T-helper 1 cell treated with Interleukin-12 subunit alpha and Interleukin-12 subunit beta and Interleukin-4 antibody, amounts not matched to agents 30 μg/mL and 1 μg/mL, for 36 hours (primary cell): ENCODE results near the gene NIFK.
"Not testable (repeated sequence)": the region's sequence is repeated elsewhere in the genome, so short reads cannot be mapped to it uniquely, and the experiment has no call there.

Source experiments
- H3K27ac Mint-ChIP-seq: one replicate; pipeline ENCODE4 v1.8.0; 2021; ENCODE audit warnings: mild to moderate bottlenecking, mixed read lengths
- H3K27me3 Mint-ChIP-seq: one replicate; pipeline ENCODE4 v1.8.0; 2021; ENCODE audit warnings: low read depth, mixed read lengths
- H3K36me3 Mint-ChIP-seq: one replicate; pipeline ENCODE4 v1.8.0; 2021; ENCODE audit warnings: low read depth, mixed read lengths
- H3K4me1 Mint-ChIP-seq: one replicate; pipeline ENCODE4 v1.8.0; 2021; ENCODE audit warnings: low read depth, mixed read lengths
- H3K4me3 Mint-ChIP-seq: one replicate; pipeline ENCODE4 v1.8.0; 2021; ENCODE audit warnings: mild to moderate bottlenecking, moderate library complexity, mixed read lengths
- H3K9me3 Mint-ChIP-seq: one replicate; pipeline ENCODE4 v1.8.0; 2021; ENCODE audit warnings: mixed read lengths

Gene NIFK

DNA sequence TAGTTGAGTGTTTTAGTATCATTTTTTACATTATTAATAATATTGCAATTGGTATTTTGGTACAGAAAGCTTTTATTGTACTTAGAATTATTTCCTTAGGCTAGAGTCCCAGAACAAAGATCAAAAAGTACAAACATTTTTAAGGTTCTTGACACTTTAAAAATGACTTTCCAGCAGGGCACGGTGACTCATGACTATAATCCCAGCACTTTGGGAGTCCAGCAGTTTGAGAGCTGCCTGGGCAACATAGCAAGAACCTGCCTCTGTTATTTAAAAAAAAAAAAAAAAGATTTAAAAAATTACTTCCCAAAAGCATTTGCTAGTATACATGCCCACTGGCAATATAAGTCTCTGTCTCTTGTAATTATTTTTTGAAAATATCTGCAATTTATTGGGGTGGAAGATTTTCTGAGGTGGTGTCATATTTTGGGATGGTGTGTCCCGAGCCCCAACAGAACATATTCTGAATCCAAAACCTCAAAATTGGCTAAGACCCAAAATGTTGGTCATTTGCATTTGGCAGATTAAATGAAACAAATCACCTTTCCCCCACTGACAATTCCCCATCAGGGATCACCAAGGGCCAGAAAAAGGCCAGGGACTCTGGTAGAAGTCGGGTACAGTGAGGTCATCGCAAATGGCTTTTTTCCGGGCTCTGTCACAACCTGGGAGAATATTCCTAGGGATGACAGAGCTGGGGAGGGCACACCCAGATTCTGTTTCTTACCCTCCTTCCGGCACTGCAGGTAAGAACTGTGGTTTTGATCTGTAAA is 42.1 kb downstream of the NIFK start:
- Mint-ChIP-seq H3K36me3 (no peaks in the 10 kb centered on the region), H3K27me3 (no peaks in the 10 kb centered on the region), H3K9me3 (no peaks in the 10 kb centered on the region), H3K4me1 (peaks cover 15% of the 10 kb centered on the region), H3K4me3 (no peak overlapping the region), H3K27ac (no peak overlapping the region)

DNA sequence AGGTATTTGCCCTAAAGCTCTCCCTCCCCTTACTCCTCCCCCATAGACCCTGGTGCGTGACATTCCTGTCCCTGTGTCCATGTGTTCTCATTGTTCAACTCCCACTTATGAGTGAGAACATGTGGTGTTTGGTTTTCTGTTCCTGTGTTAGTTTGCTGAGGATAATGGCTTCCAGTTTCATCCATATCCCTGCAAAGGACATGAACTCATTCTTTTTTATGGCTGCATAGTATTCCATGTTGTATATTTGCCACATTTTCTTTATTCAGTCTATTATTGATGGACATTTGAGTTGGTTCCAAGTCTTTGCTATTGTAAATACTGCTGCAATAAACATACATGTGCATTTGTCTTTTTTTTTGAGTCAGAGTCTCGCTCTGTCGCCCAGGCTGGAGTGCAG is 46.1 kb downstream of the NIFK start:
- H3K27ac Mint-ChIP-seq, H3K4me3 Mint-ChIP-seq, H3K36me3 Mint-ChIP-seq, H3K4me1 Mint-ChIP-seq, H3K27me3 Mint-ChIP-seq, H3K9me3 Mint-ChIP-seq: not testable (repeated sequence)

DNA sequence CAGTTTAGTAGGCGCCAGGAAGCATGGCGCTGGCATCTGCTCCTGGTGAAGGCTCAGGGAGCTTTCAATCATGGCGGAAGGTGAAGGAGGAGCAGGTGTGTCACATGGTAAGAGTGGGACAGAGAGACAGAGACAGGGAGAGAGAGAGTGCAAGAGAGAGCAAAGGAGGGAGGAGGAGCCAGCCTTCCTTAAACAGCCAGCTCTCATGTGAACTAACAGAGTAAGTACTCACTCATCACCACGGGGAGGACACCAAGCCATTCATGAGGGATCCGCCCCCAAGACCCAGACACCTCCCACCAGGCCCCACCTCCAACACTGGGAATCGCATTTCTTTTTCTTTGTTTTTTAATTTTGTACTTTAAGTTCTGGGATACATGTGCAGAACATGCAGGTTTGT is 46.6 kb downstream of the NIFK start:
- H3K27ac Mint-ChIP-seq: no peak overlapping the region
- H3K4me3 Mint-ChIP-seq: no peak overlapping the region
- peaks cover 2% of the 10 kb centered on the region for H3K4me1 Mint-ChIP-seq
- peaks cover 9% of the 10 kb centered on the region for H3K9me3 Mint-ChIP-seq
- H3K36me3 Mint-ChIP-seq: no peaks in the 10 kb centered on the region
- no peaks in the 10 kb centered on the region for H3K27me3 Mint-ChIP-seq

DNA sequence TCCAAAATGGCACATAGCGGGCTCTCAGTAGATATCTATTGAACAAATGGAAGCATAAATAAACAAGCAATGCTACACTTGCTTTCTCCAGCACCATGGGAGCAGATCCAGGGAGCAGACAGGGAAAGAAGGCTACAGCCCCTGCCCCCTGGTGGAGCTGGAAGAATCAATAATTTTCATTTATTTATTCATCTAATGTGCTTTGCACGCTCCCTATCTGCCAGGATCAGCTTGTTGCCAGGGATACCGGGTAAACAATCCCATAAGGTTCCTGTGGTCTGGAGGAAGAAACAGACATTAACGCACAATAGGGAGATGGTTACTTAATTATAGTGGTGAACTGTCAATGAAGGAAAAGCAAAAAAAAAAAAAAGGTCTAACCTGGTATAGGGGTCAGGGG is 47.3 kb downstream of the NIFK start:
- Mint-ChIP-seq H3K36me3 (peaks cover under 1% of the 10 kb centered on the region), H3K27ac (no peak overlapping the region), H3K27me3 (no peaks in the 10 kb centered on the region), H3K4me1 (peaks cover 2% of the 10 kb centered on the region), H3K9me3 (peaks cover 16% of the 10 kb centered on the region), H3K4me3 (no peak overlapping the region)

DNA sequence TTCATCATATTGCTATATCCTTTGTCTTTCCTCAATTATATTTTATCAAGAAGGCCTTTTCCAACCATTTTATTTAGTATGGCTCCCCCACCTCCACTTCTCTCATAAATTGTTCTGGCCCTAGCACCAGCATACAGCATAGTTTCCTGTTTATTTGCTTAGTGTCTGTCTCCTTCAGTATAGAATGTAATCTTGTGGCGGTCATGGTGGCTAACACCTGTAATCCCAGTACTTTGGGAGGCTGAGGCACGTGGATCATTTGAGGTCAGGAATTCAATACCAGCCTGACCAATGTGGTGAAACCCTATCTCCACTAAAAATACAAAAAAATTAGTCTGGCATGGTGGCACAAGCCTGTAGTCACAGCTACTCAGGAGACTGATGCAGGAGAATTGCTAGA is 47.9 kb downstream of the NIFK start:
- Mint-ChIP-seq H3K36me3 (peaks cover 4% of the 10 kb centered on the region), H3K9me3 (peaks cover 22% of the 10 kb centered on the region), H3K27me3 (no peaks in the 10 kb centered on the region), H3K27ac (no peak overlapping the region), H3K4me1 (peaks cover 2% of the 10 kb centered on the region), H3K4me3 (no peak overlapping the region)

DNA sequence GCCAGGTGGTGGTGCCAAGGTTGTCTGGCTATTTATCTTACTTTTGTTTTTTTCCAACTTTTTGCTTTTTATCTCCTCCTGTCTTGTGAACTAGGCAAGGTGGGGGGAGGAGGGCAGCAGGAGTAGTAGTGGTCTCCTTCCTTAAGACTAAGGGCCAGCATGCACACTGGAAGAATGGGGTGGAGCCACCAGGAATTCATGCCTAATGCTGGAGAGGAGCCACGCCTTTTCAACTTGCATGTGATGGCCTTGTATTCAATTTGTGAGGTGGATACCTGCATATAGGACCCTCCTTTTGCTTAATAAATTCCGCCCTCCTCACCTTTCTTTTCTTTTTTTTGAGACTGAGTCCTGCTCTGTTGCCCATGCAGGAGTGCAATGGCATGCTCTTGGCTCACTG is 49.8 kb downstream of the NIFK start:
- Mint-ChIP-seq H3K4me1 (peaks cover 2% of the 10 kb centered on the region), H3K27me3 (no peaks in the 10 kb centered on the region), H3K27ac (no peak overlapping the region), H3K36me3 (peaks cover 10% of the 10 kb centered on the region), H3K9me3 (peaks cover 37% of the 10 kb centered on the region), H3K4me3 (no peak overlapping the region)

DNA sequence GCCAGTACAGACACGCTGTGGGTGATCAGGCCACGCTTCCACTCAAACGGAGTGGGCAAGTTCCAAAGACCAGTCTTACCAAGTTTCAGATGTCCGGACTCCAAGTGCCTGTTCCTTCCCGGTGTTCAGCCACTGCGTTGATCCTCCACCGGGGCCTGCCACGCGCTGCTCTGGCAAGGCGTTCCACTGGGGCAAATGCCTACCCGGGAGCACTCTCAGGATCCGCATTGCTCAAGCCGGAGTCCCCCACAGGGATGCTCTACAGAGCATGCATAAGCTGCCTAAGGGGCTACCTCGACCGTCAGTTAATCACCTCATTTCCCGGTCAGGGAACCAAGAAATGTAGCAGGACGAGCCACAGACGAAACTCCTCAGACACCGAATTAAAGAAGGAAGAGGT is 50.5 kb downstream of the NIFK start:
- Mint-ChIP-seq H3K27ac (no peak overlapping the region), H3K4me1 (peaks cover 2% of the 10 kb centered on the region), H3K4me3 (no peak overlapping the region)

DNA sequence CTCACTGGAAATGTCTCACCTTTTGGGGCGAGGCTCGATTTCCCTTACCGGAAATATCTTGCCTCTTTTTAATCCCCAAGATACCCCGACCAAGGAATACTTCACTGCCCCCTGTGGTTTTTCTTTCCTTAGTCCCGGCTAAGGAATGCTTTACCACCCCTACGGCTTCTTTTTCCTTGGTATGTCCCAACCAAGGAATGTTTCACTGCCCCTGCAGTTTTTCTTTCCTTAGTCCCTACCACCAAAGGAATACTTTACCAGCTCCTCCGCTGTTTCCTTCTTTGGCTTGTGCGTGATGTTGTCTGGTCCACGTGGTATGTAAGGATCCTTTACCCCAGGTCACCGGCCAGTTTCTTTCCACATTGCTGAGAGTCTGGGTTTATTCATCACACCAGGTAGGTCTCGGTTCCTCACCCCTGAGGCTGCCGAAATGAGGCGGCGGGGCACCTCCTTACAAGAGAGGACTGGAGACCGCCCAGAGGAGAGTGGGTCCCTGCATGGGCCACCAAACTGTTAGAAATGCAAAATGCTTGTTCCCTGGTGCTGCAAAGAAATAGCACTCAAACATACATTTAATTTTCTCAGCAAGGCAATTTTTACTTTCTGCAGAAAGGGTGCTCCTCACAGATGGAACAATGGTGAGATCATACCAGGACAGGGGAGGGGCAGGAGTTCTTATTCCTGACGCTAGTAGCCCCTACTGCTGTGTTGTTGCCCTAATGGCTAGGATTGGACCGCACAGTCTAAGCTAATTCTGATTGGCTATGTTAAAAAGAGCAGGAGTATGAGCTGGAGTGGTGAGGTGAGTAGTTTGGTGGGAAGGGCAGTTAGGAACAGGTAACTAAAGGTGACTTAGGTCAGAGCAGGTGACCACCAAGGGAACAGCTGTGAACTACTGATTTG is 54.0 kb downstream of the NIFK start:
- no peak overlapping the region for H3K4me3 Mint-ChIP-seq
- peaks cover 12% of the 10 kb centered on the region for H3K4me1 Mint-ChIP-seq
- H3K27ac Mint-ChIP-seq: no peak overlapping the region
- H3K9me3 Mint-ChIP-seq: peaks cover 67% of the 10 kb centered on the region
- H3K27me3 Mint-ChIP-seq: peaks cover 9% of the 10 kb centered on the region
- H3K36me3 Mint-ChIP-seq: peaks cover 16% of the 10 kb centered on the region

More for the DNA sequence above, 50.5 kb downstream of the NIFK start:
- peaks cover 44% of the 10 kb centered on the region for H3K9me3 Mint-ChIP-seq
- peaks cover 12% of the 10 kb centered on the region for H3K36me3 Mint-ChIP-seq
- no peaks in the 10 kb centered on the region for H3K27me3 Mint-ChIP-seq

DNA sequence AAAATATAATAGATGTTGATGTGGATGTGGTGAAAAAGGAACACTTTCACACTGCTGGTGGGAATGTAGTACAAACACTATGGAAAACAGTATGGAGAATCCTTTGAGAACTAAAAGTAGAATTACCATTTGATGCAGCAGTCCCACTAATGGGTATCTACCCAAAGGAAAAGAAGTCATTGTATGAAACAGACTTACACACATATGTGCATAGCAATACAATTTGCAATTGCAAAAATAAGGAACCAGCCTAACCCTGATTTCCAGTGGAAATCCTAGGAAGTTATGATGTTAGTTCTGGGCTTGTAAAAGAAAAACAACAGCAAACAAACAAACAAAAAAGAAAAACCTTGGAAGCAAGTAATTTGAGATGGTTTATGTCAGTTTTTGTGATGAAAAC is 58.8 kb downstream of the NIFK start:
- Mint-ChIP-seq H3K4me1 (peaks cover 12% of the 10 kb centered on the region), H3K27me3 (peaks cover 9% of the 10 kb centered on the region), H3K36me3 (peaks cover 11% of the 10 kb centered on the region), H3K4me3 (no peak overlapping the region), H3K9me3 (peaks cover 79% of the 10 kb centered on the region), H3K27ac (no peak overlapping the region)
